HG03558 (cell line): ENCODE measurements around the gene UGT3A1.
"Not testable (repeated sequence)": the region's sequence is repeated elsewhere in the genome, so short reads cannot be mapped to it uniquely, and the experiment has no call there.

Experiments
- ATAC-seq: cut with Tn5 transposase; IDR thresholded peaks from one replicate; pipeline ENCODE4 v1.9.1; 2021; ENCODE audit warnings: moderate number of reproducible peaks; ENCODE audit not compliant: unreplicated experiment; ENCODE audit errors: extremely low read depth

The UGT3A1 gene

GRCh38 chr5:35990520-35990919 lies 670 bp downstream of the UGT3A1 start:
- no peak for ATAC-seq

- no peak for ATAC-seq
Observed at GRCh38 chr5:35988529-35988928, 2.7 kb downstream of the UGT3A1 start.

GRCh38 chr5:35987776-35988175 lies 3.4 kb downstream of the UGT3A1 start:
- no peak for ATAC-seq

- no peak for ATAC-seq
Observed at GRCh38 chr5:35979715-35980114, 11.5 kb downstream of the UGT3A1 start.

GRCh38 chr5:35976859-35977258 lies 14.3 kb downstream of the UGT3A1 start:
- not testable (repeated sequence) for ATAC-seq

GRCh38 chr5:35974570-35974969 lies 16.6 kb downstream of the UGT3A1 start:
- no peak for ATAC-seq

DNA sequence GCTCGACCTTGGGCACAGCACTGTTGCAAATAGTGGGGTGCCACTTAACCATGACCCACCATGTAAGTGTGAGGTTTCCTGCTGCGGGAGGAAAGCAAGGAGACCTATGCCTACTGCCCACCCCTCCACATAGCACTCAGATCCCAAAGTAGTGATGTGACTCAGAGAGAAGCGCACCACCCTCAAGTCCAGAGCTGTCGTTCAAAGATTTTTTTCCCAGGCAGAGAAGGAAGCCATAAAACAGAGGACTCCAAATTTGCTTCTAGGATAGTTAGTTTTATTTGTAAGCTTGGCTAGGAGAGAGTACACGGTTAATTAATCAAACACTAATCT lies 19.3 kb downstream of the UGT3A1 start:
- no peak for ATAC-seq

GRCh38 chr5:35971186-35971877 lies 19.9 kb downstream of the UGT3A1 start:
- ATAC-seq = no peak

GRCh38 chr5:35963381-35963843 lies 27.8 kb downstream of the UGT3A1 start:
- no peak for ATAC-seq

DNA sequence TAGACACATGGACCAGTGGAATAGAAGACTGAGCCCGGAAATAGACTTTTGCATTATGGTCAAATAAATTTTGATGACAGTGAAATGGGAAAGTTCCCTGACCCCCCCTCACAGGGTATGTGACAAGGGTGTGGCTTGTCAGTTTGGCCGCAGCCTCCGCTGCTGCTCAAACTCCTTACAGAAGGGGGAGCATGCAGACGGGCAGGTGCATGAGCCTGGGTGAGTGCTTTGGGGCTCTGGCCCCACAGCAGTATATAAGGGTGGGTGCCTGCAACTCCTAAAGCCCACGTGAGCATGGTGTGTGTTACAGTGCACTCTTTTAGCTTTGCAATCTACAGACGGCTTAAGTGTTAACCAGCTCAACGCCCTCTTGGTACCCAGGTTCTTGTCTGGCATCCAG lies 30.9 kb downstream of the UGT3A1 start:
- ATAC-seq = no peak

DNA sequence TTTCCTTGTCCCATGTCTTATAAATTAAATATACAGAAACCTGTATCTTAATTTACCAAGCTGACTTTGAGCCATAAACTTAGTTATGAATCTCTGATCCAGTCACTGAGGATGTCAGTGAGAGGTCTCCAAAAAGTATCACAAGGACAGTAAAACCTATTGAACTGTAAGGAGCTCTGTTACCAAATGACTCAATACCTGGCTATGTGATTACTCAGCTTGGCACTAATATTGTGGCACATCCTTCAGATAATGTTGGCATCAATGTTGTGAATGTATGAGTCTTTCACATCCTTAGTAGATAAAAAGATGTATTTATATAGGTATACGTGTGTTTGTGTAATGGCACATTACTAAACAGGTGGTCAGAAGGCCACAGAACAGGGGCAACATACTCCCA lies 34.8 kb downstream of the UGT3A1 start:
- no peak for ATAC-seq

GRCh38 chr5:35954175-35954574 lies 37.0 kb downstream of the UGT3A1 start:
- no peak for ATAC-seq

GRCh38 chr5:35947085-35947484 lies 44.1 kb downstream of the UGT3A1 start:
- no peak for ATAC-seq

DNA sequence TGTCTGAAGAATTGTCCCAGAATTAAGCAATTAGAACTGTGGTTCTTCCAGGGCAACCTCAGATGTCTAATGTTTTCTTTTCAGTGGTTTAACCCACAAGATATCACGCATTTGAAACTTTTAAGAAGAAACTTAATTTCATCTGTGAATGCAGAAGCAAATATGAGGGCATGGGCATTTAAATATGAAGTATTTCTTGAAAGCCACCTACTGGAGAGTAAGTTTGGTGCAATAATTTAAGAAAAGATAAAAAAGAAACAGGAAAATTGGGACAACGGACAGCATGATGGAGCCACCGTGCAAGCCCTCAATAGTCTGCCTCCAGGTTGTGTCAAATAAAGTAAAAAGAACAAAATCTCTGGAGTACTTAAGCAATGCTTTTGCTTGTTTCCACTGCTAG lies 51.6 kb downstream of the UGT3A1 start:
- no peak for ATAC-seq

DNA sequence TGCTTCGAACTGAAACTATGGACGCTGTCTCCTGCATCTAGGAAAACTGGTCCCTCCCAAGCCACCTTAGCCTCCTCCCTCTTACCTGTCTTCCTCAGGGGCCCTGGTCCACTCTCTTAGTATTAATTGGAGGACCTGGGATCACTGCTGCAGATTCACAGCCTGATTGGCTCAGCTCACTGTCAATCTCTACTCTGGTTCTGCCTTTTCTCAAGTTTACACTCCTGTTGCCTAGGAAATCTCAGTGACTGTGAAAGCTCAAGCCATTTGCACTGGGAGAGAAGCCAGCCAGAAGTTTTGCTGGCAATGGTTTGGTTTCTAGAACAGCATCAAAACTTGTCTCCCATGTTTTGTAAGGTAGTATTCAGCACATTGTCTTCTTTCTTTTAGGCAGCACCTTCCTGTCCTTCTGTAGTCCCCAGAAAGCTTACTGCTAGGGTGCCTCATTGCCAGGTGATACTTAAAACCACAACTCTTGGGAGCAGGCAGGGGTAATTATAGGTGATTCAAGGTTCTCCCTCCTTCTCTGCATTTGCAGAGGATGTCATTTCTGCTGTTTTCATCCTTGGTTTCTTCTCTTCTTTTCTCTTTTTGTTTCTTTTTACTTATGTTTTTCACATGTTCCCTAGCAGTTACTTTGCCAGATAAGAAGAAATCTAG lies 52.5 kb downstream of the UGT3A1 start, which contains the start of gene CAPSL:
Gene CAPSL, minus strand, starts transcription at position 55 of the 660 bp plus-strand sequence. CDS start 17,502 bp downstream, outside the sequence.
- ATAC-seq = no peak

- peak; percentile 46 for ATAC-seq
Observed at GRCh38 chr5:35926389-35927051, 64.7 kb downstream of the UGT3A1 start.

GRCh38 chr5:35924950-35925722 lies 66.1 kb downstream of the UGT3A1 start:
- no peak for ATAC-seq

GRCh38 chr5:35924122-35924949 lies 66.9 kb downstream of the UGT3A1 start:
- ATAC-seq = no peak

DNA sequence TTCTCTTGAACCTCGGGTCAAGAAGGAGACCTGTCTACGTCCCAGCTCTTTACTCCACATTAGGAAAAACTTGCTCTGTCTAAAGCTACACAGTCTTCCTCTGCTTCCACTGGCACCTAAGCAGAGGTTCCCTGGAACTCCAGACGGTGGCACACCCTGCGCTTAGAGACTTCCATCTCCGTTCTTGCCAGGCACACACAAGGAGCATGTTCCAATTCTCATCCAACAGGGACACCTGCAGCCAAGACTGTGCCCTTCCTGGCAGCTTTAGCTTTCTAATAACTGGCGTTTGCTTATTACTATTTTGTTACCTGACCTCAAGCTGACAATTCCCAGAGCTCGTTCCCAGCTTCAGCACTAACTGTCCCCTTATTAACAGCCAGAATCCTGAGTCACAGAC lies 68.7 kb downstream of the UGT3A1 start:
- no peak for ATAC-seq

DNA sequence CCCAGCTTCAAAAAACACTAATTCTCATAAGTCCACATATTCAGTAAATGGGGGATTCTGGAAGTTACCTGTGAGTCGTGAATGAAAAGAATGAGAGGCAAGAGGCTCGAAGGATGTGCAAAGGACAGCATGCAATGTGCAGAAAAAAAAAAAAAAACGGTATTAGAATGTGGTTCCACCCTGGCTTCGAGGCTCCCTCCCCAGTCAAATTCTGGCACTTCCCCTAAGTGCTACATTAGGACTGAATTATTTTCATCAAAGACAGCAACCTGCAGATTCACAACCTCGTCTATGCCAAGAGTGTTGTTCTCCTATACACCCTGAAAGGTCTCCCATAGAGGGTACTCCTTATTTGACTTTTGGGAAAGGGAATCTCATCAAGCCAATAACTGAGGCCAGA lies 69.3 kb downstream of the UGT3A1 start:
- no peak for ATAC-seq
